NCI-H774 (cell line): Measurements from ENCODE around the gene GRIK2.

Experiments
- DNase-seq: peaks from one replicate; lab custom pipeline; 2025; lab: John Stamatoyannopoulos, UW

GRIK2 gene

GRCh38 chr6:101783287-101783686, 389.8 kb downstream of the GRIK2 start:
- no peak for DNase-seq

- no peak for DNase-seq
Observed at GRCh38 chr6:101784094-101784493, 390.6 kb downstream of the GRIK2 start.

- DNase-seq = no peak
Observed at GRCh38 chr6:101799531-101799930, 406.0 kb downstream of the GRIK2 start.

GRCh38 chr6:101800598-101800997, 407.1 kb downstream of the GRIK2 start:
- DNase-seq = no peak

- no peak for DNase-seq
Observed at GRCh38 chr6:101803136-101803535, 409.6 kb downstream of the GRIK2 start.

- no peak for DNase-seq
Observed at GRCh38 chr6:101806241-101806640, 412.7 kb downstream of the GRIK2 start.

- DNase-seq = no peak
Observed at GRCh38 chr6:101811108-101811507, 417.6 kb downstream of the GRIK2 start.

GRCh38 chr6:101816716-101817115, 423.2 kb downstream of the GRIK2 start:
- no peak for DNase-seq

- peak; percentile 44 for DNase-seq
Observed at GRCh38 chr6:101818051-101818450, 424.5 kb downstream of the GRIK2 start.

- DNase-seq = no peak
Observed at GRCh38 chr6:101824551-101825345, 431.2 kb downstream of the GRIK2 start.

GRCh38 chr6:101826269-101826668, 432.8 kb downstream of the GRIK2 start:
- no peak for DNase-seq

GRCh38 chr6:101826678-101827077, 433.2 kb downstream of the GRIK2 start:
- no peak for DNase-seq

- DNase-seq = no peak
Observed at GRCh38 chr6:101830501-101831031, 437.1 kb downstream of the GRIK2 start.

GRCh38 chr6:101832371-101832770, 438.9 kb downstream of the GRIK2 start:
- no peak for DNase-seq

GRCh38 chr6:101840100-101840499, 446.6 kb downstream of the GRIK2 start:
- no peak for DNase-seq

GRCh38 chr6:101845172-101845571, 451.7 kb downstream of the GRIK2 start:
- no peak for DNase-seq

- DNase-seq = no peak
Observed at GRCh38 chr6:101845621-101846020, 452.1 kb downstream of the GRIK2 start.

GRCh38 chr6:101847690-101848089, 454.2 kb downstream of the GRIK2 start:
- DNase-seq = no peak

- DNase-seq = no peak
Observed at GRCh38 chr6:101851911-101852310, 458.4 kb downstream of the GRIK2 start.

GRCh38 chr6:101853231-101854085, 459.9 kb downstream of the GRIK2 start:
- no peak for DNase-seq

- peak; percentile 41 for DNase-seq
Observed at GRCh38 chr6:101876431-101876830, 482.9 kb downstream of the GRIK2 start.

GRCh38 chr6:101878554-101879276, 485.2 kb downstream of the GRIK2 start:
- DNase-seq = no peak
